GM23338 (cell line): Measurements from ENCODE around the gene ABI2. TPM values are rescaled to one million over a fixed set of nuclear protein-coding genes. Genes with fewer than 3 reads are reported as not detected.

Source experiments
- ATAC-seq: fragments of 200-7000 bp; cut with Tn5 transposase; 3 replicates; pipeline ENCODE4 v1.9.1; 2020
- DNase-seq: peaks from one replicate; pipeline ENCODE4 v3.0.0-alpha.2; 2015; ENCODE audit warnings: low spot score
- H2AFZ ChIP-seq: fragments of 200-600 bp; sonication (generic); 2 replicates; pipeline ENCODE4 v1.8.0; 2016; ENCODE audit warnings: antibody characterized with exemption, mild to moderate bottlenecking, moderate library complexity
- H3F3A ChIP-seq: fragments of 200-600 bp; sonication (generic); replicated peaks from 2 replicates; pipeline ENCODE4 v1.8.0; 2017; ENCODE audit warnings: antibody characterized with exemption, mixed run types, low read depth
- H3K27ac ChIP-seq: fragments of 200-600 bp; sonication (generic); 2 replicates; pipeline ENCODE4 v1.6.1; 2016; ENCODE audit warnings: low read depth
- H3K27me3 ChIP-seq: fragments of 200-600 bp; sonication (generic); 2 replicates; pipeline ENCODE4 v1.8.0; 2016; ENCODE audit warnings: mild to moderate bottlenecking, mixed run types, moderate library complexity; ENCODE audit not compliant: insufficient read depth
- H3K36me3 ChIP-seq: fragments of 200-600 bp; sonication (generic); 2 replicates; pipeline ENCODE4 v1.8.0; 2016; ENCODE audit warnings: mild to moderate bottlenecking; ENCODE audit not compliant: insufficient read depth
- H3K4me1 ChIP-seq: fragments of 200-600 bp; sonication (generic); 2 replicates; pipeline ENCODE4 v1.8.0; 2016; ENCODE audit warnings: mild to moderate bottlenecking, moderate library complexity; ENCODE audit not compliant: insufficient read depth
- H3K4me2 ChIP-seq: fragments of 200-600 bp; sonication (generic); 2 replicates; pipeline ENCODE4 v1.7.1; 2017; ENCODE audit warnings: mixed run types
- H3K4me3 ChIP-seq: fragments of 200-600 bp; sonication (generic); 2 replicates; pipeline ENCODE4 v1.6.1; 2016; ENCODE audit warnings: mixed run types
- H3K79me2 ChIP-seq: fragments of 200-600 bp; sonication (generic); replicated peaks from 2 replicates; pipeline ENCODE4 v1.8.0; 2017; ENCODE audit warnings: mild to moderate bottlenecking; ENCODE audit not compliant: insufficient read depth
- H3K9me2 ChIP-seq: fragments of 200-600 bp; sonication (generic); 2 replicates; pipeline ENCODE4 v1.8.0; 2017; ENCODE audit not compliant: insufficient read depth
- H4K20me1 ChIP-seq: fragments of 200-600 bp; sonication (generic); replicated peaks from 2 replicates; pipeline ENCODE4 v1.8.0; 2017; ENCODE audit warnings: mild to moderate bottlenecking; ENCODE audit not compliant: insufficient read depth
- H3K27ac Mint-ChIP-seq: 2 replicates; pipeline ENCODE4 v1.8.0; 2020; ENCODE audit warnings: inconsistent platforms, mild to moderate bottlenecking, moderate library complexity, mixed read lengths
- H3K27me3 Mint-ChIP-seq: 3 replicates; pipeline ENCODE4 v1.8.0; 2022; ENCODE audit warnings: low read depth, mild to moderate bottlenecking, moderate library complexity, mixed read lengths, inconsistent platforms; ENCODE audit not compliant: insufficient read depth, poor library complexity
- H3K36me3 Mint-ChIP-seq: 3 replicates; pipeline ENCODE4 v1.8.0; 2021; ENCODE audit warnings: low read depth, mild to moderate bottlenecking, inconsistent platforms, moderate library complexity, mixed read lengths
- H3K4me1 Mint-ChIP-seq: 3 replicates; pipeline ENCODE4 v1.8.0; 2020; ENCODE audit warnings: mild to moderate bottlenecking, inconsistent platforms, mixed read lengths
- H3K4me3 Mint-ChIP-seq: 3 replicates; pipeline ENCODE4 v1.8.0; 2021; ENCODE audit warnings: moderate library complexity, mild to moderate bottlenecking, inconsistent platforms, mixed read lengths
- H3K9me3 Mint-ChIP-seq: 3 replicates; pipeline ENCODE4 v1.8.0; 2020; ENCODE audit warnings: moderate library complexity, mild to moderate bottlenecking, inconsistent platforms, mixed read lengths
- CREB1 ChIP-seq: fragments of 250-450 bp; sonication (Bioruptor Pico); IDR thresholded peaks from 2 replicates; pipeline ENCODE4 v1.5.0; 2020; ENCODE audit warnings: low read depth, mild to moderate bottlenecking, moderate library complexity
- CTCF ChIP-seq, 2 experiments: fragments of 200-600 bp in 1 of 2; sonication (generic) in 1 of 2; conservative IDR thresholded peaks; 2 replicates each; pipeline versions ENCODE4 v1.5.1 to v1.6.1; 2016 to 2017; ENCODE audit warnings: antibody characterized with exemption in 2 of 2, low read depth in 2 of 2, mild to moderate bottlenecking in 2 of 2, moderate library complexity in 1 of 2
- EZH2 ChIP-seq: fragments of 200-600 bp; sonication (generic); IDR thresholded peaks from one replicate; pipeline ENCODE4 v1.8.0; 2017; ENCODE audit warnings: antibody characterized with exemption, mild to moderate bottlenecking, low read depth; ENCODE audit not compliant: unreplicated experiment
- EZH2phosphoT487 ChIP-seq: fragments of 200-600 bp; sonication (generic); IDR thresholded peaks from one replicate; pipeline ENCODE4 v1.8.1; 2018; ENCODE audit warnings: antibody characterized with exemption; ENCODE audit not compliant: unreplicated experiment
- NANOG ChIP-seq: IDR thresholded peaks from 2 replicates; pipeline ENCODE4 v1.6.1; 2016; ENCODE audit warnings: antibody characterized with exemption, borderline replicate concordance
- POLR2AphosphoS5 ChIP-seq: IDR thresholded peaks from 2 replicates; pipeline ENCODE4 v1.6.1; 2016; ENCODE audit warnings: antibody characterized with exemption, low read depth
- STAT1 ChIP-seq: IDR thresholded peaks from one replicate; pipeline ENCODE4 v1.6.1; 2016; ENCODE audit warnings: antibody characterized with exemption; ENCODE audit not compliant: unreplicated experiment
- ZNF114 ChIP-seq: fragments of 250-450 bp; sonication (Bioruptor Pico); IDR thresholded peaks from 2 replicates; pipeline ENCODE4 v1.5.0; 2020; ENCODE audit warnings: mild to moderate bottlenecking, moderate library complexity
- polyA plus RNA-seq: library from polyadenylated mRNA; unstranded; fragments of >200 nt; fragmentation: Nextera tagmentation; extraction: Ambion mirVana; gene quantifications from 2 replicates; pipeline ENCODE4 v1.2.1, GENCODE V29; 2016
- total RNA-seq: library from RNA; depleted of rRNA; stranded (reverse); fragments of >200 nt; shearing (Covaris generic); gene quantifications from 2 replicates; pipeline ENCODE4 v1.2.3, GENCODE V29; 2014
- TF ChIP-seq, protein P1 (sequence below): fragments of 250-450 bp; sonication (Bioruptor Pico); IDR thresholded peaks from 2 replicates; pipeline ENCODE4 v1.5.0; 2020; ENCODE audit warnings: mild to moderate bottlenecking, moderate library complexity
- TF ChIP-seq, protein P2 (sequence below): IDR thresholded peaks from 2 replicates; pipeline ENCODE4 v1.6.1; 2016; ENCODE audit warnings: antibody characterized with exemption

The ABI2 gene
- total and polyA plus RNA-seq, 2 experiments from 2014 or later: 46.5 to 114 TPM

DNA sequence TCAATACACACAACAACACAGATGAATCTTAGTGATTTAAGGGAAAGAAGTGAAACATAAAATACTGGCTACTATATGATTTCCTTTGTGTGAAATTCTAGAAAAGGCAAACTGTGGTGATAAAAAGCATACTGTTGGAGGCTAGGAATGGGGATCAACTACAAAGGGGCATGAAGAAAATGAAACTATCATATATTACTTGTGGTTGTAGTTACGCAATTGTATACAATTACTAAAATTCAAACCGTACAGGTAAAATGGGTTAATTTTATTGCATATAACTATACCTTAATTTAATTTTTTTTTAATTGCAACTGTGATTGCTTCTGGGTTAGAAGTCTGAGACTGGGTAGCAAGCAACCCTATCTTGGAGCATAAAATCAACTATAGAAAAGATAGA lies 41.7 kb upstream of the ABI2 start:
- Histone ChIP-seq H2AFZ (no peak overlapping the region), H3K27ac (no peak overlapping the region), H3K4me1 (no peaks in the 10 kb centered on the region), H3F3A (no peaks in the 10 kb centered on the region), H3K36me3 (peaks cover 2% of the 10 kb centered on the region; the same call in 1 of the 2 replicates), H3K27me3 (no peaks in the 10 kb centered on the region), H3K79me2 (no peaks in the 10 kb centered on the region), H4K20me1 (no peaks in the 10 kb centered on the region), H3K4me2 (no peak overlapping the region), H3K9me2 (no peaks in the 10 kb centered on the region), H3K4me3 (no peak overlapping the region)
- no peaks in the 10 kb centered on the region for H3K4me1 Mint-ChIP-seq
- H3K27me3 Mint-ChIP-seq: no peaks in the 10 kb centered on the region
- ATAC-seq: no peak
- no peak for DNase-seq
- peaks cover 24% of the 10 kb centered on the region; the same call in 2 of the 3 replicates for H3K36me3 Mint-ChIP-seq
- no peak overlapping the region for H3K27ac Mint-ChIP-seq
- H3K9me3 Mint-ChIP-seq: no peaks in the 10 kb centered on the region
- TF ChIP-seq STAT1 (no peak), ZNF114 (CRISPR knock-in tag) (no peak), EZH2 (no peak), CTCF (conservative IDR thresholded peaks at IDR 0.05; ENCODE audit: low read depth in 2 of 2) (no peak), POLR2AphosphoS5 (no peak), CREB1 (CRISPR knock-in tag) (no peak), NANOG (no peak), EZH2phosphoT487 (no peak)
- TF ChIP-seq, protein P1, sequence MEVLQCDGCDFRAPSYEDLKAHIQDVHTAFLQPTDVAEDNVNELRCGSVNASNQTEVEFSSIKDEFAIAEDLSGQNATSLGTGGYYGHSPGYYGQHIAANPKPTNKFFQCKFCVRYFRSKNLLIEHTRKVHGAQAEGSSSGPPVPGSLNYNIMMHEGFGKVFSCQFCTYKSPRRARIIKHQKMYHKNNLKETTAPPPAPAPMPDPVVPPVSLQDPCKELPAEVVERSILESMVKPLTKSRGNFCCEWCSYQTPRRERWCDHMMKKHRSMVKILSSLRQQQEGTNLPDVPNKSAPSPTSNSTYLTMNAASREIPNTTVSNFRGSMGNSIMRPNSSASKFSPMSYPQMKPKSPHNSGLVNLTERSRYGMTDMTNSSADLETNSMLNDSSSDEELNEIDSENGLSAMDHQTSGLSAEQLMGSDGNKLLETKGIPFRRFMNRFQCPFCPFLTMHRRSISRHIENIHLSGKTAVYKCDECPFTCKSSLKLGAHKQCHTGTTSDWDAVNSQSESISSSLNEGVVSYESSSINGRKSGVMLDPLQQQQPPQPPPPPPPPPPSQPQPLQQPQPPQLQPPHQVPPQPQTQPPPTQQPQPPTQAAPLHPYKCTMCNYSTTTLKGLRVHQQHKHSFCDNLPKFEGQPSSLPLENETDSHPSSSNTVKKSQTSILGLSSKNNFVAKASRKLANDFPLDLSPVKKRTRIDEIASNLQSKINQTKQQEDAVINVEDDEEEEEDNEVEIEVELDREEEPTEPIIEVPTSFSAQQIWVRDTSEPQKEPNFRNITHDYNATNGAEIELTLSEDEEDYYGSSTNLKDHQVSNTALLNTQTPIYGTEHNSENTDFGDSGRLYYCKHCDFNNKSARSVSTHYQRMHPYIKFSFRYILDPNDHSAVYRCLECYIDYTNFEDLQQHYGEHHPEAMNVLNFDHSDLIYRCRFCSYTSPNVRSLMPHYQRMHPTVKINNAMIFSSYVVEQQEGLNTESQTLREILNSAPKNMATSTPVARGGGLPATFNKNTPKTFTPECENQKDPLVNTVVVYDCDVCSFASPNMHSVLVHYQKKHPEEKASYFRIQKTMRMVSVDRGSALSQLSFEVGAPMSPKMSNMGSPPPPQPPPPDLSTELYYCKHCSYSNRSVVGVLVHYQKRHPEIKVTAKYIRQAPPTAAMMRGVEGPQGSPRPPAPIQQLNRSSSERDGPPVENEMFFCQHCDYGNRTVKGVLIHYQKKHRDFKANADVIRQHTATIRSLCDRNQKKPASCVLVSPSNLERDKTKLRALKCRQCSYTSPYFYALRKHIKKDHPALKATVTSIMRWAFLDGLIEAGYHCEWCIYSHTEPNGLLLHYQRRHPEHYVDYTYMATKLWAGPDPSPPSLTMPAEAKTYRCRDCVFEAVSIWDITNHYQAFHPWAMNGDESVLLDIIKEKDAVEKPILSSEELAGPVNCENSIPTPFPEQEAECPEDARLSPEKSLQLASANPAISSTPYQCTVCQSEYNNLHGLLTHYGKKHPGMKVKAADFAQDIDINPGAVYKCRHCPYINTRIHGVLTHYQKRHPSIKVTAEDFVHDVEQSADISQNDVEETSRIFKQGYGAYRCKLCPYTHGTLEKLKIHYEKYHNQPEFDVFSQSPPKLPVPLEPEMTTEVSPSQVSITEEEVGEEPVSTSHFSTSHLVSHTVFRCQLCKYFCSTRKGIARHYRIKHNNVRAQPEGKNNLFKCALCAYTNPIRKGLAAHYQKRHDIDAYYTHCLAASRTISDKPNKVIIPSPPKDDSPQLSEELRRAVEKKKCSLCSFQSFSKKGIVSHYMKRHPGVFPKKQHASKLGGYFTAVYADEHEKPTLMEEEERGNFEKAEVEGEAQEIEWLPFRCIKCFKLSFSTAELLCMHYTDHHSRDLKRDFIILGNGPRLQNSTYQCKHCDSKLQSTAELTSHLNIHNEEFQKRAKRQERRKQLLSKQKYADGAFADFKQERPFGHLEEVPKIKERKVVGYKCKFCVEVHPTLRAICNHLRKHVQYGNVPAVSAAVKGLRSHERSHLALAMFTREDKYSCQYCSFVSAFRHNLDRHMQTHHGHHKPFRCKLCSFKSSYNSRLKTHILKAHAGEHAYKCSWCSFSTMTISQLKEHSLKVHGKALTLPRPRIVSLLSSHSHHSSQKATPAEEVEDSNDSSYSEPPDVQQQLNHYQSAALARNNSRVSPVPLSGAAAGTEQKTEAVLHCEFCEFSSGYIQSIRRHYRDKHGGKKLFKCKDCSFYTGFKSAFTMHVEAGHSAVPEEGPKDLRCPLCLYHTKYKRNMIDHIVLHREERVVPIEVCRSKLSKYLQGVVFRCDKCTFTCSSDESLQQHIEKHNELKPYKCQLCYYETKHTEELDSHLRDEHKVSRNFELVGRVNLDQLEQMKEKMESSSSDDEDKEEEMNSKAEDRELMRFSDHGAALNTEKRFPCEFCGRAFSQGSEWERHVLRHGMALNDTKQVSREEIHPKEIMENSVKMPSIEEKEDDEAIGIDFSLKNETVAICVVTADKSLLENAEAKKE (CRISPR knock-in tag): no peak
- TF ChIP-seq, protein P2, sequence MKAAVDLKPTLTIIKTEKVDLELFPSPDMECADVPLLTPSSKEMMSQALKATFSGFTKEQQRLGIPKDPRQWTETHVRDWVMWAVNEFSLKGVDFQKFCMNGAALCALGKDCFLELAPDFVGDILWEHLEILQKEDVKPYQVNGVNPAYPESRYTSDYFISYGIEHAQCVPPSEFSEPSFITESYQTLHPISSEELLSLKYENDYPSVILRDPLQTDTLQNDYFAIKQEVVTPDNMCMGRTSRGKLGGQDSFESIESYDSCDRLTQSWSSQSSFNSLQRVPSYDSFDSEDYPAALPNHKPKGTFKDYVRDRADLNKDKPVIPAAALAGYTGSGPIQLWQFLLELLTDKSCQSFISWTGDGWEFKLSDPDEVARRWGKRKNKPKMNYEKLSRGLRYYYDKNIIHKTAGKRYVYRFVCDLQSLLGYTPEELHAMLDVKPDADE: no peak
- H3K4me3 Mint-ChIP-seq: no peak overlapping the region
